Stomach (tissue), 9 donors: ENCODE data around the gene PLCG1. TPM values are rescaled to one million over a fixed set of nuclear protein-coding genes. Genes with fewer than 3 reads are reported as not detected.

ENCODE experiments used
- DNase-seq, 2 donors: peaks; one replicate each; pipeline versions ENCODE4 v3.0.0 to v3.0.0-alpha.2; 2013 to 2019
- H3K27ac ChIP-seq, 5 donors: fragments of 200-600 bp in 4 of 5; sonication (generic) in 4 of 5; one replicate each; pipeline ENCODE4 v1.5.1; 2013 to 2019; ENCODE audit warnings: mild to moderate bottlenecking in 1 of 5, moderate library complexity in 1 of 5
- H3K27me3 ChIP-seq, 3 donors: fragments of 200-600 bp; sonication (generic); one replicate each; pipeline ENCODE4 v1.5.1; 2017 to 2019; ENCODE audit warnings: mixed run types in 1 of 3
- H3K36me3 ChIP-seq, 4 donors: fragments of 200-600 bp; sonication (generic); 1 replicate in 3 of 4; 2 replicates in 1 of 4; pipeline ENCODE4 v1.5.1; 2016 to 2019
- H3K4me1 ChIP-seq, 4 donors: fragments of 200-600 bp; sonication (generic); one replicate each; pipeline ENCODE4 v1.5.1; 2016 to 2019
- H3K4me3 ChIP-seq, 4 donors: fragments of 200-600 bp; sonication (generic) in 3 of 4; one replicate each; pipeline ENCODE4 v1.5.1; 2016 to 2019; ENCODE audit warnings: mild to moderate bottlenecking in 1 of 4
- H3K9me3 ChIP-seq, 4 donors: fragments of 200-600 bp; sonication (generic); one replicate each; pipeline ENCODE4 v1.5.1; 2016 to 2019
- CTCF ChIP-seq, 7 experiments: fragments of 450-650 bp in 4 of 7; fragments of 200-600 bp in 3 of 7; sonication (generic) in 3 of 7; IDR thresholded peaks; one replicate each; pipeline ENCODE4 v1.5.1; 2016 to 2019; ENCODE audit warnings: antibody characterized with exemption in 7 of 7, control low read depth in 2 of 7, mild to moderate bottlenecking in 1 of 7
- EP300 ChIP-seq: sonication (generic); formaldehyde crosslinking; IDR thresholded peaks from one replicate; pipeline ENCODE4 v1.6.1; 2017; ENCODE audit warnings: antibody characterized with exemption
- POLR2A ChIP-seq, 4 donors: fragments of 450-650 bp; IDR thresholded peaks; one replicate each; pipeline ENCODE4 v1.6.1; 2016; ENCODE audit warnings: antibody characterized with exemption in 4 of 4, control low read depth in 2 of 4, mild to moderate bottlenecking in 1 of 4, moderate library complexity in 1 of 4
- POLR2AphosphoS5 ChIP-seq, 3 donors: sonication (generic); formaldehyde crosslinking; IDR thresholded peaks; one replicate each; pipeline ENCODE4 v1.6.1; 2016; ENCODE audit warnings: antibody characterized with exemption in 3 of 3
- WGBS, 5 donors: extraction: QIAGEN DNeasy Blood & Tissue Kit in 3 of 5; methylation state at CpG; one replicate each; pipeline versions ENCODE4 v1.1.5 to v1.1.7; 2013 to 2018; 5-methylcytosine and 5-hydroxymethylcytosine counted together
- intact Hi-C: fragments of 100-400 bp; cut with DNase I; formaldehyde crosslinking; loops from one replicate; pipeline ENCODE4 v1.15.1; 2023; ENCODE audit warnings: low total_unique reads
- polyA plus RNA-seq, 3 donors: library from polyadenylated mRNA; stranded (reverse); fragments of 200-250 nt; gene quantifications; one replicate each; pipeline ENCODE4 v1.2.3, GENCODE V29; 2013
- total RNA-seq, 5 donors: library from RNA; depleted of rRNA; stranded (reverse); fragments of >200 nt; gene quantifications; one replicate each; pipeline versions ENCODE4 v1.1.0 to v1.2.3, GENCODE V29; 2014 to 2016
- donor health status: healthy with polysubstance abuse.
- donor health status: Bipolar disorder and iron deficiency.
- donor health status: healthy.

PLCG1 gene
- total and polyA plus RNA-seq, 8 donors, result 16.3 to 576 (median 56.0) TPM

GRCh38 chr20:41182296-41183212 lies 45.2 kb downstream of the PLCG1 start:
- intact Hi-C loops, result no loop called here
- Histone ChIP-seq H3K36me3 (peaks cover 8 to 33% (median 31%) of the 10 kb centered on the region in 4 donors), H3K4me1 (peaks cover 0 to 26% (median 14%) of the 10 kb centered on the region in 4 donors), H3K27ac (no peak overlapping the region), H3K4me3 (no peak overlapping the region), H3K9me3 (no peaks in the 10 kb centered on the region), H3K27me3 (no peaks in the 10 kb centered on the region)
- DNase-seq, result peak; percentile 0 to 14
- 89 to 95% (median 91%) methylated on average over 10 of the region's 10 CpGs for WGBS, 5 donors
- TF ChIP-seq EP300, result no peak
- TF ChIP-seq CTCF (IDR thresholded peaks at IDR 0.05), result no peak
- no peak for TF ChIP-seq POLR2AphosphoS5 (IDR thresholded peaks at IDR 0.05)
- no peak for TF ChIP-seq POLR2A (IDR thresholded peaks at IDR 0.05)

GRCh38 chr20:41183391-41183790 lies 46.0 kb downstream of the PLCG1 start:
- Histone ChIP-seq H3K36me3 (peaks cover 8 to 33% (median 31%) of the 10 kb centered on the region in 4 donors), H3K27me3 (no peaks in the 10 kb centered on the region), H3K27ac (no peak overlapping the region), H3K9me3 (no peaks in the 10 kb centered on the region), H3K4me3 (no peak overlapping the region), H3K4me1 (peaks cover 0 to 17% (median 7%) of the 10 kb centered on the region in 4 donors)
- intact Hi-C loops, result no loop called here
- TF ChIP-seq CTCF (IDR thresholded peaks at IDR 0.05) (no peak), EP300 (no peak), POLR2AphosphoS5 (IDR thresholded peaks at IDR 0.05) (no peak), POLR2A (IDR thresholded peaks at IDR 0.05) (no peak)
- WGBS, 5 donors, result 94 to 99% (median 97%) methylated on average over 6 of the region's 6 CpGs
- peak; percentile 0 to 18 for DNase-seq

- peak; percentile 0 to 17 for DNase-seq
- intact Hi-C loops, result no loop called here
- no peaks in the 10 kb centered on the region for H3K9me3 ChIP-seq
- H3K36me3 ChIP-seq, result peaks cover 8 to 33% (median 31%) of the 10 kb centered on the region in 4 donors
- no peak overlapping the region for H3K4me3 ChIP-seq
- H3K27me3 ChIP-seq, result no peaks in the 10 kb centered on the region
- peaks cover 0 to 13% (median 5%) of the 10 kb centered on the region in 4 donors for H3K4me1 ChIP-seq
- H3K27ac ChIP-seq, result no peak overlapping the region
- WGBS, 5 donors, result 92 to 100% (median 96%) methylated on average over 2 of the region's 2 CpGs
- TF ChIP-seq CTCF (IDR thresholded peaks at IDR 0.05) (no peak), POLR2AphosphoS5 (IDR thresholded peaks at IDR 0.05) (no peak), EP300 (no peak)
Observed at GRCh38 chr20:41183831-41184230, 46.5 kb downstream of the PLCG1 start.

- Histone ChIP-seq H3K27me3 (no peaks in the 10 kb centered on the region), H3K36me3 (peaks cover 8 to 33% (median 31%) of the 10 kb centered on the region in 4 donors), H3K9me3 (peaks cover 0 to 4% (median 1%) of the 10 kb centered on the region in 4 donors), H3K4me1 (peaks cover 0 to 5% (median 0%) of the 10 kb centered on the region in 4 donors), H3K4me3 (no peak overlapping the region), H3K27ac (no peak overlapping the region)
- 89 to 93% (median 91%) methylated on average over 11 of the region's 11 CpGs for WGBS, 5 donors
- DNase-seq, result peak in 1 of 2 donors; percentile 23
- TF ChIP-seq EP300 (no peak), POLR2A (IDR thresholded peaks at IDR 0.05) (no peak), CTCF (IDR thresholded peaks at IDR 0.05) (no peak), POLR2AphosphoS5 (IDR thresholded peaks at IDR 0.05) (no peak)
- intact Hi-C loops, result no loop called here
Observed at GRCh38 chr20:41185013-41185757, 47.8 kb downstream of the PLCG1 start.
